NB4 (cell line): Measurements from ENCODE around the gene NGF.

Experiments
- CTCF ChIP-seq: IDR thresholded peaks from one replicate; pipeline ENCODE4 v1.5.1; 2012; ENCODE audit warnings: low read depth, low read length
- MAX ChIP-seq: IDR thresholded peaks from 2 replicates; pipeline ENCODE4 v1.6.1; 2011; ENCODE audit warnings: low read depth, low read length
- POLR2A ChIP-seq: IDR thresholded peaks from 2 replicates; pipeline ENCODE4 v1.6.1; 2011; ENCODE audit warnings: mild to moderate bottlenecking; ENCODE audit not compliant: insufficient read length; ENCODE audit errors: extremely low read depth

- no peak for TF ChIP-seq POLR2A
- no peak for TF ChIP-seq CTCF
- TF ChIP-seq MAX, result no peak
These were observed 26.2 kb upstream of the NGF start for GRCh38 chr1:115364046-115364779.
